ENCODE measurements around the gene ABHD1. TPM values are rescaled to one million over a fixed set of nuclear protein-coding genes. Genes with fewer than 3 reads are reported as not detected.

The ABHD1 gene
- total and polyA plus RNA-seq, 4 donors, result 0.09 to 2.0 (median 0.61) TPM

DNA sequence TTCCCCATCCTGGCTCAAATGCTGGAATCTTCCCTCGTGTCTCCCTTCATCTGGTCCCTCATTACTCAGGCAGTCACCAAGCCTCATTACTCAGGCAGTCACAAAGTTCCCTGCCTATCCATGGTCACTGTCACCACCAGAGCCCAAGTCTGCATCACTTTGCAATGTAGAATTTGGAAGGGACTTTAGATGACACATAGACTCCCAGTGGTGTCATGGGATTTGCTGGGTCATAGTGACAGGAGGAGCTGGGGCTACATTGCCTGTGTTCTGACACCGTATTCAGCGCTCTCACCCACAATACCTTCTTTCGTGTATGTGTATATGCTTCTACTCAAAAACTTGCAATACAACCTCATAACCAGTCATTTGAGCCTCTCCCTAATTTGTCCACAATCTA, 47.3 kb upstream of the ABHD1 start:
- no peak for DNase-seq (ENCODE audit: low spot score)
- H3K9ac ChIP-seq (ENCODE audit: low read depth in 1 of 2, low read length in 2 of 2), result no peak overlapping the region
- H3K36me3 ChIP-seq (ENCODE audit: control insufficient read depth in 4 of 4, insufficient read depth in 3 of 4, low read depth in 1 of 4, low read length in 3 of 4), result no peaks in the 10 kb centered on the region
- peaks cover 5 to 29% (median 10%) of the 10 kb centered on the region in 4 donors for H3K4me1 ChIP-seq (ENCODE audit: control insufficient read depth in 4 of 4, insufficient read depth in 4 of 4, low read length in 3 of 4)
- WGBS, result 84% methylated on average over 4 of the region's 4 CpGs
- peak overlapping the region in 1 of 2 donors; percentile 0 for H3K27ac ChIP-seq (ENCODE audit: low read depth in 1 of 2, low read length in 2 of 2)
- no peaks in the 10 kb centered on the region for H3K27me3 ChIP-seq (ENCODE audit: control insufficient read depth in 4 of 4, insufficient read depth in 4 of 4, low read length in 3 of 4)
- no peak for TF ChIP-seq RAD21 (IDR thresholded peaks at IDR 0.05)
- no peak for TF ChIP-seq FOXA2 (IDR thresholded peaks at IDR 0.05)
- no peak for TF ChIP-seq RXRA (IDR thresholded peaks at IDR 0.05)
- no peak for TF ChIP-seq EGR1 (IDR thresholded peaks at IDR 0.05; ENCODE audit: low read depth in 2 of 2)
- TF ChIP-seq, protein P1, sequence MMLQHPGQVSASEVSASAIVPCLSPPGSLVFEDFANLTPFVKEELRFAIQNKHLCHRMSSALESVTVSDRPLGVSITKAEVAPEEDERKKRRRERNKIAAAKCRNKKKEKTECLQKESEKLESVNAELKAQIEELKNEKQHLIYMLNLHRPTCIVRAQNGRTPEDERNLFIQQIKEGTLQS (IDR thresholded peaks at IDR 0.05), result no peak
- no peak for TF ChIP-seq JUND (IDR thresholded peaks at IDR 0.05)
- TF ChIP-seq YY1 (IDR thresholded peaks at IDR 0.05), result no peak
- TF ChIP-seq, protein P2, sequence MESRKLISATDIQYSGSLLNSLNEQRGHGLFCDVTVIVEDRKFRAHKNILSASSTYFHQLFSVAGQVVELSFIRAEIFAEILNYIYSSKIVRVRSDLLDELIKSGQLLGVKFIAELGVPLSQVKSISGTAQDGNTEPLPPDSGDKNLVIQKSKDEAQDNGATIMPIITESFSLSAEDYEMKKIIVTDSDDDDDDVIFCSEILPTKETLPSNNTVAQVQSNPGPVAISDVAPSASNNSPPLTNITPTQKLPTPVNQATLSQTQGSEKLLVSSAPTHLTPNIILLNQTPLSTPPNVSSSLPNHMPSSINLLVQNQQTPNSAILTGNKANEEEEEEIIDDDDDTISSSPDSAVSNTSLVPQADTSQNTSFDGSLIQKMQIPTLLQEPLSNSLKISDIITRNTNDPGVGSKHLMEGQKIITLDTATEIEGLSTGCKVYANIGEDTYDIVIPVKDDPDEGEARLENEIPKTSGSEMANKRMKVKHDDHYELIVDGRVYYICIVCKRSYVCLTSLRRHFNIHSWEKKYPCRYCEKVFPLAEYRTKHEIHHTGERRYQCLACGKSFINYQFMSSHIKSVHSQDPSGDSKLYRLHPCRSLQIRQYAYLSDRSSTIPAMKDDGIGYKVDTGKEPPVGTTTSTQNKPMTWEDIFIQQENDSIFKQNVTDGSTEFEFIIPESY (IDR thresholded peaks at IDR 0.05), result no peak
- TF ChIP-seq, protein P3, sequence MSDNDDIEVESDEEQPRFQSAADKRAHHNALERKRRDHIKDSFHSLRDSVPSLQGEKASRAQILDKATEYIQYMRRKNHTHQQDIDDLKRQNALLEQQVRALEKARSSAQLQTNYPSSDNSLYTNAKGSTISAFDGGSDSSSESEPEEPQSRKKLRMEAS (IDR thresholded peaks at IDR 0.05), result no peak
- TF ChIP-seq, protein P4, sequence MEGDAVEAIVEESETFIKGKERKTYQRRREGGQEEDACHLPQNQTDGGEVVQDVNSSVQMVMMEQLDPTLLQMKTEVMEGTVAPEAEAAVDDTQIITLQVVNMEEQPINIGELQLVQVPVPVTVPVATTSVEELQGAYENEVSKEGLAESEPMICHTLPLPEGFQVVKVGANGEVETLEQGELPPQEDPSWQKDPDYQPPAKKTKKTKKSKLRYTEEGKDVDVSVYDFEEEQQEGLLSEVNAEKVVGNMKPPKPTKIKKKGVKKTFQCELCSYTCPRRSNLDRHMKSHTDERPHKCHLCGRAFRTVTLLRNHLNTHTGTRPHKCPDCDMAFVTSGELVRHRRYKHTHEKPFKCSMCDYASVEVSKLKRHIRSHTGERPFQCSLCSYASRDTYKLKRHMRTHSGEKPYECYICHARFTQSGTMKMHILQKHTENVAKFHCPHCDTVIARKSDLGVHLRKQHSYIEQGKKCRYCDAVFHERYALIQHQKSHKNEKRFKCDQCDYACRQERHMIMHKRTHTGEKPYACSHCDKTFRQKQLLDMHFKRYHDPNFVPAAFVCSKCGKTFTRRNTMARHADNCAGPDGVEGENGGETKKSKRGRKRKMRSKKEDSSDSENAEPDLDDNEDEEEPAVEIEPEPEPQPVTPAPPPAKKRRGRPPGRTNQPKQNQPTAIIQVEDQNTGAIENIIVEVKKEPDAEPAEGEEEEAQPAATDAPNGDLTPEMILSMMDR (IDR thresholded peaks at IDR 0.05; ENCODE audit: low read depth, low read length, missing input control), result no peak
- TF ChIP-seq, protein P5, sequence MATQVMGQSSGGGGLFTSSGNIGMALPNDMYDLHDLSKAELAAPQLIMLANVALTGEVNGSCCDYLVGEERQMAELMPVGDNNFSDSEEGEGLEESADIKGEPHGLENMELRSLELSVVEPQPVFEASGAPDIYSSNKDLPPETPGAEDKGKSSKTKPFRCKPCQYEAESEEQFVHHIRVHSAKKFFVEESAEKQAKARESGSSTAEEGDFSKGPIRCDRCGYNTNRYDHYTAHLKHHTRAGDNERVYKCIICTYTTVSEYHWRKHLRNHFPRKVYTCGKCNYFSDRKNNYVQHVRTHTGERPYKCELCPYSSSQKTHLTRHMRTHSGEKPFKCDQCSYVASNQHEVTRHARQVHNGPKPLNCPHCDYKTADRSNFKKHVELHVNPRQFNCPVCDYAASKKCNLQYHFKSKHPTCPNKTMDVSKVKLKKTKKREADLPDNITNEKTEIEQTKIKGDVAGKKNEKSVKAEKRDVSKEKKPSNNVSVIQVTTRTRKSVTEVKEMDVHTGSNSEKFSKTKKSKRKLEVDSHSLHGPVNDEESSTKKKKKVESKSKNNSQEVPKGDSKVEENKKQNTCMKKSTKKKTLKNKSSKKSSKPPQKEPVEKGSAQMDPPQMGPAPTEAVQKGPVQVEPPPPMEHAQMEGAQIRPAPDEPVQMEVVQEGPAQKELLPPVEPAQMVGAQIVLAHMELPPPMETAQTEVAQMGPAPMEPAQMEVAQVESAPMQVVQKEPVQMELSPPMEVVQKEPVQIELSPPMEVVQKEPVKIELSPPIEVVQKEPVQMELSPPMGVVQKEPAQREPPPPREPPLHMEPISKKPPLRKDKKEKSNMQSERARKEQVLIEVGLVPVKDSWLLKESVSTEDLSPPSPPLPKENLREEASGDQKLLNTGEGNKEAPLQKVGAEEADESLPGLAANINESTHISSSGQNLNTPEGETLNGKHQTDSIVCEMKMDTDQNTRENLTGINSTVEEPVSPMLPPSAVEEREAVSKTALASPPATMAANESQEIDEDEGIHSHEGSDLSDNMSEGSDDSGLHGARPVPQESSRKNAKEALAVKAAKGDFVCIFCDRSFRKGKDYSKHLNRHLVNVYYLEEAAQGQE (IDR thresholded peaks at IDR 0.05), result no peak
- no peak for TF ChIP-seq NR2F2 (IDR thresholded peaks at IDR 0.05)
- TF ChIP-seq SP1 (IDR thresholded peaks at IDR 0.05), result no peak
- no peak for TF ChIP-seq HNF4G (IDR thresholded peaks at IDR 0.05)
- TF ChIP-seq GABPA (IDR thresholded peaks at IDR 0.05 in 1 of 2, conservative IDR thresholded peaks at IDR 0.05 in 1 of 2), result no peak
- no peak for TF ChIP-seq FOXA1 (IDR thresholded peaks at IDR 0.05)
- no peak for TF ChIP-seq HNF4A (conservative IDR thresholded peaks at IDR 0.05)
- no peak for TF ChIP-seq TAF1 (conservative IDR thresholded peaks at IDR 0.05)
- no peak overlapping the region for H3K4me3 ChIP-seq (ENCODE audit: low read depth in 1 of 3, low read length in 3 of 3)
- H3K9me3 ChIP-seq (ENCODE audit: control insufficient read depth in 4 of 4, low read length in 3 of 4), result no peaks in the 10 kb centered on the region
